Muscle layer of duodenum (tissue), 2 donors: Measurements from ENCODE around the gene FAM131C.
"Not testable (repeated sequence)": the region's sequence is repeated elsewhere in the genome, so short reads cannot be mapped to it uniquely, and the experiment has no call there.

Source experiments
- H3K27ac ChIP-seq: one replicate; pipeline ENCODE4 v1.7.0; 2013; ENCODE audit warnings: mild to moderate bottlenecking, low read length
- H3K27me3 ChIP-seq: one replicate; pipeline ENCODE4 v1.7.0; 2013; ENCODE audit warnings: low read depth, mild to moderate bottlenecking, control low read depth, low read length
- H3K36me3 ChIP-seq, 2 donors: one replicate each; pipeline ENCODE4 v1.7.0; 2013; ENCODE audit warnings: low read length in 2 of 2, control low read depth in 1 of 2, mild to moderate bottlenecking in 1 of 2; ENCODE audit not compliant: insufficient read depth in 2 of 2, control insufficient read depth in 1 of 2
- H3K4me1 ChIP-seq, 2 donors: one replicate each; pipeline ENCODE4 v1.7.0; 2013; ENCODE audit warnings: low read length in 2 of 2, mild to moderate bottlenecking in 2 of 2, control low read depth in 1 of 2, moderate library complexity in 1 of 2; ENCODE audit not compliant: insufficient read depth in 2 of 2, control insufficient read depth in 1 of 2
- H3K4me3 ChIP-seq, 2 donors: one replicate each; pipeline ENCODE4 v1.7.0; 2013; ENCODE audit warnings: low read length in 2 of 2, low read depth in 1 of 2, mild to moderate bottlenecking in 1 of 2
- H3K9me3 ChIP-seq, 2 donors: one replicate each; pipeline ENCODE4 v1.7.0; 2013; ENCODE audit warnings: low read length in 2 of 2, control low read depth in 1 of 2, mild to moderate bottlenecking in 1 of 2; ENCODE audit not compliant: control insufficient read depth in 1 of 2
- donor health status: healthy.

FAM131C gene

GRCh38 chr1:16115468-16115983, 42.1 kb upstream of the FAM131C start:
- no peak overlapping the region for H3K4me3 ChIP-seq
- no peaks in the 10 kb centered on the region for H3K36me3 ChIP-seq
- no peak overlapping the region for H3K27ac ChIP-seq
- peaks cover 0 to 12% of the 10 kb centered on the region in 2 donors for H3K4me1 ChIP-seq
- H3K27me3 ChIP-seq: no peaks in the 10 kb centered on the region
- no peaks in the 10 kb centered on the region for H3K9me3 ChIP-seq

DNA sequence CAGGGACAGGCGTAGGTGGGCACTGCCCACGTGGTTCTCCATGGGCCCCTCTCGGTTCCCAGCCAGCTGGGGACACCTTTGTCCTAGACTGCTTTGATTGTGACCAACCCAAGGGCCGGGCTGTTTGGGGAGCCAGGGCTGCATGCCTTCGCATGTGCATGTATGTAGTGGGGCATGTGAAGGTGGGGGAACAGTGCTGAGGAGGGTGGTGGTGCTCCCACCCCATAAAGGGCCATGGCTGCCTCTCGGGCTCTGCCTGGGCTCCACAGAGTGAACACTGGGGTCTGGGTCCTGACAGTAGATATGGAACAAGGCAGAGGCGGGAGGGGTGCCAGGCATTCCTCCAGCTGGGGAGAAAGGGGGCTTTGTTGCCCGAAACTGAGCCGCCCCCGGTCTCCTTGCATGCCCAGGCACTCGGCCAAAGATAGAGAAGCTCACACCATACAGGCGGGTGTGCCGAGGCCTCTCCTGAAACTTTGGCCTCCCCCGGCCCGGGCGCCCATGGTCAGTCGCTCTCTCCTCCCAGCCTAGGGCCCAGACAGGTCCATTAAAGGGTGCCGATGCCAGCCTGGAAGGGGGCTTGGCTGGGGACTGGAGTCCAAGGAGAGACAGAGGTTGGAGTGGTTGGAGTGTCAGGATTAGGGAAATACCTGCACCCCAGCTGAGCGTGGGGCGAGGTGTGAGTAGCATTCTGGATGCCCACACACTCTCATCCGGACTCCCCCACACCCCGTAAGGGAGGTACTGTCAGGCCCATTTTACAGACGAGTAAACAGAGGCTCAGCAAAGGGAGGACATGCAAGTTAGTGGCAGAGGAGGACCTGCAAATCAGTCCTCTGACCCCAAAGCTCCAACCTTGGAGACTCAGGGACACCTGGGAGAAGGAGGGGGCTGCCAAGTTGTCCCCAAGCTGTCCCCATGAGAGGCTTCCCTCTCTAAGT, 41.3 kb upstream of the FAM131C start:
- Histone ChIP-seq H3K9me3 (no peaks in the 10 kb centered on the region), H3K4me3 (no peak overlapping the region), H3K4me1 (peaks cover 0 to 12% of the 10 kb centered on the region in 2 donors), H3K27ac (no peak overlapping the region), H3K36me3 (no peaks in the 10 kb centered on the region), H3K27me3 (no peaks in the 10 kb centered on the region)

GRCh38 chr1:16112596-16113555, 39.4 kb upstream of the FAM131C start:
- Histone ChIP-seq H3K27ac (no peak overlapping the region), H3K9me3 (peaks cover 0 to 4% of the 10 kb centered on the region in 2 donors), H3K4me3 (no peak overlapping the region)

DNA sequence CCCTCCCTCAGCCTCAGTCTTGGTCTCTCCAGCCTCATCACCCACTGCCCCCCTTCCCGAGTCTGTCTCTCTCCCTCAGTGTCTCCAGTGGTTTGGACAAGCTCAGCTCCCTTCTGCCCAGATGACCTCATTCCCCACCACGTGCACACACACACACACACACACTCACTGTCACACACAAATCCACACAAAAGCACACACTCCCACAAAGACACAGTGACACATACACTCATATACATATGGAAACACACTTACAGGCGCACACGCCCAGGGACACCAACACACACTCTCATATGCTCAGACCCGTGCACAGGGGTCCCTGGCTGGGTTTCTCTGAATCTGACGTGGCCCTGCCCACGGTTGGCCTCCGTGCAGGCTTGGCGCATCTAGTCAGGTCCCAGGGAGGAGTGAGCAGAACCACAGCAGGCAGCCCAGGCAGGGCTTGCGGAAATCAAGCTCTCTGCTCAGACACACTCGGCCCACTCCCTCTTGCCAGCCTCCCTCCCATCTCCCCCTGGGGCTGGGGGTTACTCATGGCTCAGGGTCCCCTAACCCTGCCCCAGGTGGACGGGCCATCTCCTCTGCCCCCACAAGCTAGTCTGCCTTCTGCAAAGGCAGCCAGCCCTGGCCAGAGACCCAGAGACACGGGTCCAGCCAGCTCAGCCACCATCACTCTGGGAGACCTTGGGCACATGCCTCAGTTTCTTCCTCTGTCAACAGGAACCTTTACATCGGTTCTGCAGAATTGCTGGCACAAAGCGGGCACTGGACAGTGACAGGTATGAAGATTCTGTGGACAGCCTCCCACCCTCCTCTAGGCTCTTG, 38.5 kb upstream of the FAM131C start:
- Histone ChIP-seq H3K4me3 (no peak overlapping the region), H3K27me3 (no peaks in the 10 kb centered on the region), H3K27ac (no peak overlapping the region), H3K4me1 (peaks cover 0 to 12% of the 10 kb centered on the region in 2 donors), H3K36me3 (no peaks in the 10 kb centered on the region), H3K9me3 (peaks cover 0 to 5% of the 10 kb centered on the region in 2 donors)

More at GRCh38 chr1:16112596-16113555, 39.4 kb upstream of the FAM131C start:
- H3K27me3 ChIP-seq: no peaks in the 10 kb centered on the region
- H3K4me1 ChIP-seq: peaks cover 0 to 12% of the 10 kb centered on the region in 2 donors
- H3K36me3 ChIP-seq: no peaks in the 10 kb centered on the region

DNA sequence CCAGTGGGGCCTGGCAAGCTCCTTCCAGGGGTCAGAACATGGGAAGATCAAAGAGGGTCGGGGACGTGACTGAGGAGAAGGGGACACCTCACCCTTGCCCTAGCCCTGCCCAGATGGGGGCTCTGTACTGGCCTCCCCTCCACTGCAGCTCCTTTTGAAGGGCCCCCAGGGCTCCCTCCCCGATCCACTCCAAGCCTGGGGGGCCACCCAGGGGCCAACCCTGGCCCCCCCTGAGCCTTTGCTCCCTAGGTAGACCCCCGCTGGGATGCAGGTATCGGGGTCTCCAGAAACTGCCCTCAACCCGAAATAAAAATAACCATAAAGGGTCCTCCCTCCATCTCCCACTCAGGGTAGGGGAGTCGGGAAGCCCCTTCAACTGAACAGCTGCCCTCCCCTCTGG, 37.4 kb upstream of the FAM131C start:
- Histone ChIP-seq H3K4me3 (no peak overlapping the region), H3K36me3 (no peaks in the 10 kb centered on the region), H3K9me3 (peaks cover 0 to 5% of the 10 kb centered on the region in 2 donors), H3K27ac (no peak overlapping the region), H3K27me3 (no peaks in the 10 kb centered on the region), H3K4me1 (peaks cover 0 to 12% of the 10 kb centered on the region in 2 donors)

DNA sequence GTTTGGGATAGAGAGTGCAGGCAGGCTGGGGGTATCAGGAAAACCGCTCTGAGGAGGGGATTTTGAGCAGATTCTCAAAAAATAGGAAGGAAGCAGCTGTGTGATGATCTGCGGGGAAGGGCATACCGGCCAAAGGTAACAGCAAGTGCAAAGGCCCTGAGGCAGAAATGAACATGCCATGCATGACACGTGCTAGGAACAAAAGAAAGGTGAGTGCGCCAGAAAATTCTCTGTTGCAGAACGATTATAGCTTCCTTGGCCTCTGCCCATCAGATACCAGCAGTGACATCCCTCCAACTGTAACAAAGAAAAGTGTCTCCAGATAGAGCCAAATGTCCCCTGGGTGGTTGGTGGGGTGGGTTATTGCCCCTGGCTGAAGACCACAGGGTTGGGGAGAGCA, 37.0 kb upstream of the FAM131C start:
- H3K4me3 ChIP-seq: no peak overlapping the region
- no peak overlapping the region for H3K27ac ChIP-seq
- H3K36me3 ChIP-seq: no peaks in the 10 kb centered on the region
- peaks cover 0 to 12% of the 10 kb centered on the region in 2 donors for H3K4me1 ChIP-seq
- no peaks in the 10 kb centered on the region for H3K27me3 ChIP-seq
- peaks cover 0 to 5% of the 10 kb centered on the region in 2 donors for H3K9me3 ChIP-seq

DNA sequence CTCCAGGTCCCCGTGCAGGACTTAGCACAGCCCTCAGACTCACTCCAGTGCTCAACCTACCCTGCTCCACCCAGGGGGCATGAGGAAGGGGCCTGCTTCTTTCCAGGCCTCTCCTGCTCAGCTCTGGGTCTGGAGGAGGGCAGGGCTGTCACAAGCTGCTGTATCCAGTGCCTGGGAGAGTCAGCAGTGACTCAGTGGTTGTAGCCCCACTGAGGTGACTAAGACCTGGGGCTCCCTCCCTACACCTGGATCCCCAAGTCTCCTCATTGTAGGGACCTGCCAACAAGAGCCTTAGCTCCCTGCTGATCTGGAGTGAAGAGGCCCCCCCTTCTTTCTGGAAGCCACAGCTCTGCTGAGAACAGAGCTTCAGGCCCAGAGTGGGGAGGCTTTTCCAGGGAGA, 36.1 kb upstream of the FAM131C start:
- Histone ChIP-seq H3K4me1 (peaks cover 0 to 12% of the 10 kb centered on the region in 2 donors), H3K9me3 (peaks cover 0 to 5% of the 10 kb centered on the region in 2 donors), H3K27ac (no peak overlapping the region), H3K4me3 (no peak overlapping the region), H3K36me3 (no peaks in the 10 kb centered on the region), H3K27me3 (no peaks in the 10 kb centered on the region)

- not testable (repeated sequence) for H3K36me3 ChIP-seq, H3K9me3 ChIP-seq, H3K4me1 ChIP-seq, H3K27me3 ChIP-seq, H3K27ac ChIP-seq, H3K4me3 ChIP-seq
These were observed 33.6 kb upstream of the FAM131C start for GRCh38 chr1:16107039-16107438.

DNA sequence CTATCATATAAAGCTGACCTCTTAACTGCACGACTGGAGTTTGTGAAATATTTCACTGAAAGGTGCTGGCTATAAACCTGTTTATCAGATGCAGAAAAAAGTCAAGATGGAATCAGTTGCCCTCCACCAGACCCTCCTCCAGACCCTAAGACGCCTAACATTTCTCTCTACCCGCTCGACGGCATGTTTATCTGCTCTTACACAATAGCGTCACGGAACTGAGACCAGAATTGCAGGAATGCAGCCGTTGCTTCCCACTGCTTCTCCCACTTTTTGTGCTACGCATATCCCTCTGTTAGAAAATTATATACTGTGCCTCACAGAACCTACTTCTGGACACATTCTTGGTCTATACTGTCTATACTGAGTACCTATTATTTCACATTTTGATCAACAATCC, 28.2 kb upstream of the FAM131C start:
- H3K27ac ChIP-seq: no peak overlapping the region
- no peaks in the 10 kb centered on the region for H3K36me3 ChIP-seq
- no peak overlapping the region for H3K4me3 ChIP-seq
- no peaks in the 10 kb centered on the region for H3K4me1 ChIP-seq
- H3K27me3 ChIP-seq: no peaks in the 10 kb centered on the region
- no peaks in the 10 kb centered on the region for H3K9me3 ChIP-seq

- Histone ChIP-seq H3K27me3 (no peaks in the 10 kb centered on the region), H3K4me3 (no peak overlapping the region), H3K4me1 (no peaks in the 10 kb centered on the region), H3K27ac (no peak overlapping the region), H3K9me3 (no peaks in the 10 kb centered on the region), H3K36me3 (no peaks in the 10 kb centered on the region)
These were observed 26.0 kb upstream of the FAM131C start for GRCh38 chr1:16099412-16099811.
